Heart right ventricle (tissue), 16 donors: ENCODE measurements around the gene HACD4. TPM values are rescaled to one million over a fixed set of nuclear protein-coding genes. Genes with fewer than 3 reads are reported as not detected.

ENCODE experiments used
- ATAC-seq, 8 donors: fragments of 200-7000 bp; cut with Tn5 transposase; one replicate each; pipeline ENCODE4 v1.9.1; 2020; ENCODE audit warnings: mild to moderate bottlenecking in 8 of 8, moderate library complexity in 8 of 8, moderate number of reproducible peaks in 1 of 8
- DNase-seq, 2 donors: peaks; one replicate each; pipeline ENCODE4 v3.0.0-alpha.2; 2020
- H3K27ac ChIP-seq, 10 donors: fragments of 200-600 bp; sonication (generic) in 2 of 10; one replicate each; pipeline versions ENCODE4 v1.5.0 to v1.8.0; 2020 to 2022; ENCODE audit warnings: mild to moderate bottlenecking in 3 of 10
- H3K27me3 ChIP-seq, 7 donors: fragments of 200-600 bp; one replicate each; pipeline ENCODE4 v1.8.0; 2021 to 2022; ENCODE audit warnings: mild to moderate bottlenecking in 2 of 7
- H3K36me3 ChIP-seq, 9 donors: fragments of 200-600 bp; sonication (generic) in 1 of 9; one replicate each; pipeline versions ENCODE4 v1.5.0 to v1.8.0; 2020 to 2022; ENCODE audit warnings: mild to moderate bottlenecking in 2 of 9
- H3K4me1 ChIP-seq, 9 donors: fragments of 200-600 bp; sonication (generic) in 1 of 9; one replicate each; pipeline versions ENCODE4 v1.5.0 to v1.8.0; 2020 to 2022; ENCODE audit warnings: mild to moderate bottlenecking in 4 of 9
- H3K4me3 ChIP-seq, 10 donors: fragments of 200-600 bp; sonication (generic) in 2 of 10; one replicate each; pipeline versions ENCODE4 v1.5.0 to v1.8.0; 2020 to 2022; ENCODE audit warnings: mild to moderate bottlenecking in 7 of 10, moderate library complexity in 2 of 10
- H3K9me3 ChIP-seq, 11 donors: fragments of 200-600 bp in 10 of 11; sonication (generic) in 2 of 11; one replicate each; pipeline versions ENCODE4 v1.5.0 to v1.8.0; 2013 to 2022; ENCODE audit warnings: mild to moderate bottlenecking in 2 of 11, control low read depth in 1 of 11, moderate library complexity in 1 of 11
- CTCF ChIP-seq, 9 donors: fragments of 200-600 bp; sonication (generic) in 2 of 9; IDR thresholded peaks; one replicate each; pipeline versions ENCODE4 v1.5.0 to v1.8.0; 2021 to 2022; ENCODE audit warnings: antibody characterized with exemption in 9 of 9, mild to moderate bottlenecking in 5 of 9, moderate library complexity in 1 of 9
- WGBS, 2 donors: extraction: QIAGEN DNeasy Blood & Tissue Kit; methylation state at CpG; one replicate each; pipeline ENCODE4 v1.1.7; 2013; ENCODE audit warnings: inconsistent platforms in 1 of 2; 5-methylcytosine and 5-hydroxymethylcytosine counted together
- intact Hi-C, 10 donors: fragments of 100-400 bp; cut with DNase I; formaldehyde crosslinking; loops; one replicate each; pipeline versions ENCODE4 v1.11.1 to v1.14.2; 2022
- polyA plus RNA-seq, 2 donors: library from polyadenylated mRNA; stranded (reverse); fragments of 200-250 nt; gene quantifications; one replicate each; pipeline ENCODE4 v1.2.3, GENCODE V29; 2013
- total RNA-seq, 10 donors: library from RNA; stranded (reverse); fragmentation: NEBNext Ultra II Directional in 3 of 10; extraction: Animal tissue kit (Norgen Biotek cat#: 25700) in 3 of 10; gene quantifications; one replicate each; pipeline versions ENCODE4 v1.2.1 to v1.2.4, GENCODE V29; 2021 to 2023
- donor health status: Arrhythmogenic right ventricular cardiomyopathy.
- donor health status: ischemic (EF 13 %, LVEDD 7.1; RV severe dilation, severe dysfunction).
- donor health status: healthy with polysubstance abuse.
- donor health status: DM: no; HTN: yes; CAD: no.
- donor health status: DM: no; HTN: no; CAD: no.
- donor health status: ischemic (EF 25% LVEDD 6.9; RV normal size, moderate dysfunction).
- donor health status: ischemic (EF 25% LVEDD 5.7; RV mildly dilated, moderate dysfunction).
- donor health status: healthy.
- donor health status: DM: yes; HTN: yes; CAD: no.
- donor health status: Ischemic cardiomyopathy.
- donor health status: ischemic (EF 35%, LVEDD 5.7; RV mildly dilated, moderate dysfunction).
- donor health status: nonischemic (EF 11% LVEDD 7.7; RV severe dilation, severe dysfunction).
- donor health status: DM: yes; HTN: yes; CAD: no.
- donor health status: PGD.
- donor health status: ischemic (EF 29% LVEDD 5.4; RV normal size, mild dysfunction).
- donor health status: nonischemic (EF 23%, LVEDD 6.1; RV moderate dilation, normal function).

Gene HACD4
- total and polyA plus RNA-seq, 12 donors: 0.23 to 1.9 (median 0.61) TPM

GRCh38 chr9:21030389-21031035 lies 928 bp downstream of the HACD4 start:
- Histone ChIP-seq H3K27me3 (peaks cover 0 to 7% (median 0%) of the 10 kb centered on the region in 7 donors), H3K4me1 (peaks cover 0 to 40% (median 3%) of the 10 kb centered on the region in 9 donors), H3K4me3 (peak overlapping the region in 7 of 10 donors; percentile 4 to 74 (median 60)), H3K9me3 (no peaks in the 10 kb centered on the region), H3K36me3 (peaks cover 0 to 8% (median 0%) of the 10 kb centered on the region in 9 donors), H3K27ac (peak overlapping the region in 7 of 10 donors; percentile 31 to 90 (median 59))
- no peak for TF ChIP-seq CTCF (IDR thresholded peaks at IDR 0.05)
- WGBS, 2 donors: 84 to 86% methylated on average over 5 of the region's 5 CpGs
- ATAC-seq (peak in 7 of 8 donors; percentile 42 to 66 (median 51)), DNase-seq (no peak)
- intact Hi-C loops: loop anchor here in 1 of 10 donors (5.0 kb wide), 1 partner anchor 42 kb away; no protein-coding TSS in a partner anchor

GRCh38 chr9:21029661-21030060 lies 1.8 kb downstream of the HACD4 start:
- no peaks in the 10 kb centered on the region for H3K9me3 ChIP-seq
- WGBS, 2 donors: 77 to 87% methylated on average over 8 of the region's 8 CpGs
- no peak for ATAC-seq
- no peak for DNase-seq
- no peak for TF ChIP-seq CTCF (IDR thresholded peaks at IDR 0.05)
- H3K27ac ChIP-seq: no peak overlapping the region
- intact Hi-C loops: loop anchor here in 1 of 10 donors (5.0 kb wide), 1 partner anchor 43 kb away; no protein-coding TSS in a partner anchor
- peaks cover 0 to 44% (median 3%) of the 10 kb centered on the region in 9 donors for H3K4me1 ChIP-seq
- H3K4me3 ChIP-seq: no peak overlapping the region
- peaks cover 0 to 7% (median 0%) of the 10 kb centered on the region in 7 donors for H3K27me3 ChIP-seq
- peaks cover 0 to 10% (median 0%) of the 10 kb centered on the region in 9 donors for H3K36me3 ChIP-seq

GRCh38 chr9:21028466-21028865 lies 3.0 kb downstream of the HACD4 start:
- 45 to 50% methylated on average over 3 of the region's 3 CpGs for WGBS, 2 donors
- DNase-seq: no peak
- H3K4me1 ChIP-seq: peaks cover 0 to 54% (median 3%) of the 10 kb centered on the region in 9 donors
- intact Hi-C loops: no loop called here
- H3K9me3 ChIP-seq: peaks cover 0 to under 1% (median 0%) of the 10 kb centered on the region in 11 donors
- no peak for TF ChIP-seq CTCF (IDR thresholded peaks at IDR 0.05)
- H3K27ac ChIP-seq: peak overlapping the region in 1 of 10 donors; percentile 18
- H3K27me3 ChIP-seq: no peaks in the 10 kb centered on the region
- H3K4me3 ChIP-seq: no peak overlapping the region
- peaks cover 0 to 10% (median 0%) of the 10 kb centered on the region in 9 donors for H3K36me3 ChIP-seq
- peak in 2 of 8 donors; percentile 10 to 16 for ATAC-seq

GRCh38 chr9:21027295-21027694 lies 4.1 kb downstream of the HACD4 start:
- DNase-seq (no peak), ATAC-seq (no peak)
- WGBS, 2 donors: 84 to 87% methylated on average over 4 of the region's 4 CpGs
- Histone ChIP-seq H3K27me3 (no peaks in the 10 kb centered on the region), H3K4me3 (no peak overlapping the region), H3K9me3 (peaks cover 0 to 4% (median 0%) of the 10 kb centered on the region in 11 donors), H3K27ac (no peak overlapping the region), H3K4me1 (peaks cover 0 to 55% (median 3%) of the 10 kb centered on the region in 9 donors), H3K36me3 (peaks cover 0 to 10% (median 0%) of the 10 kb centered on the region in 9 donors)
- intact Hi-C loops: no loop called here
- TF ChIP-seq CTCF (IDR thresholded peaks at IDR 0.05): no peak
